GM19025 (cell line): ENCODE results near the gene GPRC5D.

ENCODE experiments used
- ATAC-seq: cut with Tn5 transposase; IDR thresholded peaks from one replicate; pipeline ENCODE4 v1.9.1; 2021; ENCODE audit warnings: mild to moderate bottlenecking, low read depth, moderate library complexity; ENCODE audit not compliant: unreplicated experiment

The GPRC5D gene

DNA sequence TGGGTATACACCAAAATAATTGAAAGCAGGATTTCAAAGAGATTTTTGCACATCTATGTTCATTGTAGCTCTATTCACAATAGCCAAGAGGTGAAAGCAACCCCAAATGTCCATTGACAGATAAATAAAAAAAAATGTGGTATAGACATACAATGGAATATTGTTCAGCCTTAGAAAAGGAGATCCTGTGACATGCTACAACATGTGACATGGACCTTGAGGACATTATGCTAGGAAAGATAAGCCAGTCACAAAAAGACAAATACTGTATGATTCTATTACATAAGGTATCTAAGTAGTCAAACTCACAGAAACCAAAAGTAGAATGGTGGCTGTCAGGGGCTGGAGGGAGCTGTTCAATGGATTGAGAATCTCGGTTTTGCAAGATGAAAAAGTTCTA is 12.1 kb downstream of the GPRC5D start:
- no peak for ATAC-seq

DNA sequence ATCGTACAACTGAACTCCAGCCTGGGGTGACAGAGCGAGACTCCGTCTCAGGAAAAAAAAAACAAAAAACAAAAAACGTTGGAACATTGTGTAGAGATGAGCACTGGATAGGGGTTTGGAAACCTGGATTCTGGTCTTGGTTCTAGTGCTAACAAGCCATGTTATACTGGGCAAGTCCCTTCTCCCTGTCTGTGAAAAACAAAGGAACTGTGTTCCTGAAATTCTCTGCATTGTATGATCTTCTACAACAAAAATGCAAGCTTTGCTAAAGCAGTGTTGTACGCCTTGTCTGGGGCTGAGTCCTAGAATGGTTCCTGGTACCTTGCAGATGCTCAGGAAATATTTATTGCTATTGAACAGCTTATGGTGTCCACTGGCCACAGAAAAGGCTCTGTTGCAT is 13.4 kb downstream of the GPRC5D start:
- ATAC-seq: no peak

DNA sequence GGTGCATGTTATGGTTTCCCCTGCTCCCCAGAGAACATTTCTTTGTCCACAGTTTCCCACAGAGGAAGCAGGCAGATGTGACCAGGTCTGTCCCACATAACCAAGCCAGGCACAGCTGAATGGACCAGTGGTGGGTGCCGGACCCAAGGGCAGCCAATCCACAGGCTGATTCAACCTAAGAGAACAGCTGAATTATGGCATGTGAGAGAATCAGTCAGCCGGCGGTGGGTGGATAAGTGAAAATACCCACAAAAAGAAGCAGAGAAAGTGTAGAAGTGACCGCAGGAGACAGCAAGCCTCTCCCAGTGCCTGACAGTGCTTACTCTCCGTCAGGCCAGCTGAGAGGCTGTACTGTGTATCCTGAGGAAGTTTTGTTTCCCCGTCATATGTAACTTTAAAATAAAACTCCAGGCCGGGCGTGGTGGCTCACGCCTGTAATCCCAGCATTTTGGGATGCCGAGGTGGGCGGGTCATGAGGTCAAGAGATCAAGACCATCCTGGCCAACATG is 14.9 kb downstream of the GPRC5D start:
- ATAC-seq: no peak

GRCh38 chr12:12934556-12934955 is 17.4 kb downstream of the GPRC5D start:
- ATAC-seq: no peak

DNA sequence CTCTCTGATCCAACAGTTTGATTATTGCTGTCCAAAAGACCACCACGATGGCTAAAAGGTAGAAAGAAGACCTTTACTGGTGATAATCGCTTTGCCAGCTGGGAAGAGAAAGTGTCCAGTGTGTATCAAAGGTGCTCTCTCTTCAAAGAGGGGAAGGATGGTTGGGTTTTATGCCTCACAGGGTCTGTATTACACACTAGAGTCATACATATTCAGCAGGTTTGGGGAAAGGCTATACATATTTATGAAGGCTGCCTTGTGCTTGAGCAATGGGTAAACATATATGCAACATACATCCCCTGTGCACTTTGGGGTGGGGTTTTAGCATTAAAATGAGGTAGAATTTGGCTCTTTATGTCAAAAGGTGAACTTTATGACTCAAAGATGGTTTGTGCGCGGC is 18.2 kb downstream of the GPRC5D start:
- no peak for ATAC-seq

DNA sequence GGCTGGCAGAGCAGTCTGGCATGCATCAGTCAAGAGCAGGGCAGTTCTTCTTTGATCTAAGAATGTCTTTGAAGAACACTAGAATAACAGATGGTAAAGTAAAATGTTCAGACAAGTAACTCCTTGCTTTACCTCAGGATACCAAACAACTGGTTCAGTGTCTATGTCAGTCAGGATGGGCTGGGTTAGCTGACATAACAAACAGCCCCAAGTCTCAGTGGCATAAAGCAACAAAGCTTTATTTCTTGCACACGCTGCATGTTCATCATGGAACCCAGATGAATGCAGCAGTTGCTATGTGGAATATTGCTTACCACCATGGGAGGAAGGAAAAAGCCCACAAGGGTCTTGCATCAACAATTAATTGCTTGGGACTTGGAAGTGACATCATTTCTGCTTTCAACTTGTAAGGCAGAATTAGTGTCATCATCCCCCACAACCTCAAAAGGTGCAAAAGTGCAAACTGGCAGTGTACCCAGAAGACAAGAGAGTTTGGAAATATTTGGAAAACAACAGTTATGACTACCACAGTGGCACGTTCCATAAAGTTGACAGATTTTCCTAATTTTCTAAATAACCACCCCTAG is 21.2 kb downstream of the GPRC5D start:
- ATAC-seq: no peak

DNA sequence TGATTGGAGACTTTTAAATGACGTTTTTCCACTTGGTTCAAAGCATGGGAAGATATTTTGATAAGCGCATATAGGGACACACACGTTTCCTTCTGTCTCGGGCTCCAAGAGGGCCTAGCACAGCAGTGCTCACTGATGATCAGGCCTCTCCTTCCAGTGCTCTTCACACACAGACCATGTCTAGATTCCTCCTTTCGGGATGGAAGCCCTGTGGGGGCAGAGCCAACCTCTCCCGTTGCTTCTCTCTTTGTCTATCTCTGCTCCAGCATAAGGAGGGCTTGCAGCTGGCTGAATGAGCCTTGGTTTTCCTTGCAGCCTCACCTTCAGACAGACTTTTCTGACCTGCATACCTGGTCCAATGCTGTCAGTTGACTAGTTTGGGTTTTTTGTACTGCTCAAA is 22.3 kb downstream of the GPRC5D start:
- no peak for ATAC-seq

- no peak for ATAC-seq
Measured at GRCh38 chr12:12927211-12928079, 24.5 kb downstream of the GPRC5D start.

GRCh38 chr12:12926571-12927071 is 25.3 kb downstream of the GPRC5D start:
- no peak for ATAC-seq

DNA sequence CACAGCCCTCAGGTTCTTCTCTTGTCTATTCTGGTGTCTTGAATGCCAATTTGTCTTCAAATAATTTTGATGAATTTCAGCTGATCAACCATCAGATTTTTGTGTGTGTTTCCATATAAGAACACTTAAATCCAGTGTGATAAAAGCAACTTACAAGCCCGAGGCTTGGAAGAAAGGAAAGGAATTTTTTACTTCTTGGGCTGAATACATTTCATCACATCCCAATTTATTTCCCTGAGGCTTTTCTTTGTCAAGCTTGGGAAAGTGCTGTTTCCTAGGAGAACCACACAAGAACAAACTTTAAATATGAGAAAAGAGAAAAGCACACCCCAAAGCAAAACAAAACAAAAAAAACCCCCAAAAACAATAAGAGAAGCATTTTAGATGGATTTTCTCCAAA is 26.6 kb downstream of the GPRC5D start:
- no peak for ATAC-seq

GRCh38 chr12:12924169-12924568 is 27.8 kb downstream of the GPRC5D start:
- no peak for ATAC-seq

GRCh38 chr12:12922978-12923377 is 29.0 kb downstream of the GPRC5D start:
- ATAC-seq: no peak

DNA sequence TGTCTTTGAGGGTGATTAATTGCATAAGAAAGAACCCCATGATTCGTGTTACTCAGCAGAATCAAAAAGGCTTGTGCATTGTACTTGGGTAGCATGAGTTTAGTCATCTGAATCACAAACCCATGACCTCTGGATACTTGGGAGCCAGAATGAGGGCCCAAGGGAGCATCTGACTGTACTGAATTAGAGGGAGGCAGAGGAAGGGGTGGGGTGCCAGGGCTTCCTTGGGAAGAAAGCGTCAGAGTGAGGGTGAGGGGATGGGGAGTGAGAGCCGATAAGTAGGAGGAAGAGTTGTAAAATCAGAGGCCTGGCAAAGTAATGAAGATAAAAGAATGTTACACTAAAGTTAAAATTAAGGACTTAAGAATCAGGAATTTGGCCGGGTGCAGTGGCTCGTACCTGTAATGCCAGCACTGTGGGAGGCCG is 29.8 kb downstream of the GPRC5D start:
- no peak for ATAC-seq

GRCh38 chr12:12919666-12920435 is 32.1 kb downstream of the GPRC5D start:
- ATAC-seq: no peak

GRCh38 chr12:12918781-12919389 is 33.1 kb downstream of the GPRC5D start:
- no peak for ATAC-seq

- no peak for ATAC-seq
Measured at GRCh38 chr12:12917517-12917916, 34.5 kb downstream of the GPRC5D start.

- peak; percentile 96 for ATAC-seq
Measured at GRCh38 chr12:12916135-12916944, 35.6 kb downstream of the GPRC5D start.

DNA sequence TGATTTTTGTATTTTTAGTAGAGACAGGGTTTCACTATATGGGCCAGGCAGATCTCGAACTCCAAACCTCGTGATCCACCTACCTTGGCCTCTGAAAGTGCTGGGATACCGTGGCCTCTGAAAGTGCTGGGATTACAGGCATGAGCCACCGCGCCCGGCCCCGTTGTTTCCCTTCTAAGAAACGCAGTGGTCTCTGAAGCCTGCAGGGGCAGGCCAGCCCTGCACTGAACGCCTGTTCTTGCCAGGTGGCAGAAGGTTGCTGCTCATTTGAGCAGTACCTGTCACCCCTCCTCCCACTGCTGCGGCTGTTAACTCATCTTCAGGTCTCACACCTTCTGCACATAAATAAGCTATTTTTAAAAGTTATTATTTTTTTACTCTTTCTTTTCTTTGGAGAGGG is 36.3 kb downstream of the GPRC5D start:
- ATAC-seq: no peak

- ATAC-seq: no peak
Measured at GRCh38 chr12:12912711-12913110, 39.3 kb downstream of the GPRC5D start.

- no peak for ATAC-seq
Measured at GRCh38 chr12:12909995-12910420, 42.0 kb downstream of the GPRC5D start.
